Thoracic aorta (tissue), 2 donors: ENCODE results near the gene YBEY. TPM values are rescaled to one million over a fixed set of nuclear protein-coding genes. Genes with fewer than 3 reads are reported as not detected.

Source experiments
- ATAC-seq: fragments of 150-250 bp; one replicate; pipeline ENCODE4 v1.8.0; 2017; ENCODE audit warnings: low read depth; ENCODE audit not compliant: insufficient number of reproducible peaks, low FRiP score
- DNase-seq: peaks from one replicate; pipeline ENCODE4 v3.0.0-alpha.2; 2020; ENCODE audit warnings: low spot score
- H3K27ac ChIP-seq, 2 donors: fragments of 200-600 bp; sonication (generic); 1 replicate in 1 of 2; 2 replicates in 1 of 2; pipeline ENCODE4 v1.5.1; 2016; ENCODE audit warnings: mild to moderate bottlenecking in 2 of 2, moderate library complexity in 2 of 2
- H3K27me3 ChIP-seq: fragments of 200-600 bp; sonication (generic); replicated peaks from 2 replicates; pipeline ENCODE4 v1.6.0; 2016; ENCODE audit warnings: mild to moderate bottlenecking; ENCODE audit not compliant: insufficient read depth
- H3K36me3 ChIP-seq: fragments of 200-600 bp; sonication (generic); one replicate; pipeline ENCODE4 v1.5.1; 2016
- H3K4me1 ChIP-seq, 2 donors: fragments of 200-600 bp; sonication (generic); 1 replicate in 1 of 2; 2 replicates in 1 of 2; pipeline versions ENCODE4 v1.5.1 to v1.6.0; 2016; ENCODE audit warnings: low read depth in 2 of 2, mild to moderate bottlenecking in 1 of 2; ENCODE audit not compliant: control insufficient read depth in 1 of 2
- H3K4me3 ChIP-seq: fragments of 200-600 bp; sonication (generic); 2 replicates; pipeline ENCODE4 v1.5.1; 2016; ENCODE audit warnings: mild to moderate bottlenecking
- H3K9me3 ChIP-seq: fragments of 200-600 bp; sonication (generic); 2 replicates; pipeline ENCODE4 v1.5.1; 2016
- CTCF ChIP-seq: fragments of 200-600 bp; sonication (generic); IDR thresholded peaks from one replicate; pipeline ENCODE4 v1.5.1; 2019; ENCODE audit warnings: antibody characterized with exemption
- total RNA-seq, 2 donors: library from RNA; depleted of rRNA; stranded (reverse); fragments of >200 nt; gene quantifications; one replicate each; pipeline versions ENCODE4 v1.1.0 to v1.2.3, GENCODE V29; 2016

The YBEY gene
- total RNA-seq, 2 donors from 2014 or later: 5.1 to 11.9 TPM

GRCh38 chr21:46286648-46287002 is 483 bp downstream of the YBEY start:
- no peak for TF ChIP-seq CTCF
- H3K9me3 ChIP-seq: no peaks in the 10 kb centered on the region
- no peaks in the 10 kb centered on the region for H3K27me3 ChIP-seq
- H3K27ac ChIP-seq: peak overlapping the region; percentile 89 to 93
- H3K36me3 ChIP-seq: no peaks in the 10 kb centered on the region
- H3K4me3 ChIP-seq: peak overlapping the region; percentile 93
- DNase-seq: no peak
- peak; percentile 52 for ATAC-seq
- peaks cover 41 to 42% of the 10 kb centered on the region in 2 donors for H3K4me1 ChIP-seq

GRCh38 chr21:46287541-46287940 is 1.4 kb downstream of the YBEY start:
- DNase-seq (no peak), ATAC-seq (no peak)
- TF ChIP-seq CTCF: no peak
- Histone ChIP-seq H3K27ac (no peak overlapping the region), H3K4me3 (peak overlapping the region; percentile 93), H3K9me3 (no peaks in the 10 kb centered on the region), H3K36me3 (no peaks in the 10 kb centered on the region), H3K27me3 (no peaks in the 10 kb centered on the region), H3K4me1 (peaks cover 33% of the 10 kb centered on the region in 2 donors)

- H3K9me3 ChIP-seq: no peaks in the 10 kb centered on the region
- H3K27me3 ChIP-seq: no peaks in the 10 kb centered on the region
- DNase-seq (no peak), ATAC-seq (no peak)
- peaks cover 11% of the 10 kb centered on the region in 2 donors for H3K4me1 ChIP-seq
- no peak for TF ChIP-seq CTCF
- H3K27ac ChIP-seq: no peak overlapping the region
- H3K4me3 ChIP-seq: no peak overlapping the region
- H3K36me3 ChIP-seq: no peaks in the 10 kb centered on the region
Observed at GRCh38 chr21:46289655-46290179, 3.6 kb downstream of the YBEY start.

GRCh38 chr21:46291561-46291960 is 5.4 kb downstream of the YBEY start:
- no peak for TF ChIP-seq CTCF
- no peaks in the 10 kb centered on the region for H3K27me3 ChIP-seq
- no peak overlapping the region for H3K4me3 ChIP-seq
- no peaks in the 10 kb centered on the region for H3K9me3 ChIP-seq
- H3K4me1 ChIP-seq: peaks cover 3 to 5% of the 10 kb centered on the region in 2 donors
- no peak for DNase-seq
- no peaks in the 10 kb centered on the region for H3K36me3 ChIP-seq
- H3K27ac ChIP-seq: no peak overlapping the region
- no peak for ATAC-seq

GRCh38 chr21:46294647-46295176 is 8.6 kb downstream of the YBEY start:
- Histone ChIP-seq H3K36me3 (no peaks in the 10 kb centered on the region), H3K27me3 (no peaks in the 10 kb centered on the region), H3K4me3 (no peak overlapping the region), H3K9me3 (no peaks in the 10 kb centered on the region), H3K4me1 (peaks cover 5 to 10% of the 10 kb centered on the region in 2 donors), H3K27ac (no peak overlapping the region)
- DNase-seq (no peak), ATAC-seq (no peak)
- TF ChIP-seq CTCF: no peak
